ENCODE data around the gene ECHDC3.
"Not testable (repeated sequence)": the region's sequence is repeated elsewhere in the genome, so short reads cannot be mapped to it uniquely, and the experiment has no call there.

Gene ECHDC3

GRCh38 chr10:11719496-11720259, 22.5 kb upstream of the ECHDC3 start:
- DNase-seq = no peak

- DNase-seq = no peak
Observed at GRCh38 chr10:11720260-11720741, 21.9 kb upstream of the ECHDC3 start.

- no peak for DNase-seq
Observed at GRCh38 chr10:11721806-11722205, 20.4 kb upstream of the ECHDC3 start.

GRCh38 chr10:11723359-11723758, 18.8 kb upstream of the ECHDC3 start:
- DNase-seq = no peak

- no peak for DNase-seq
Observed at GRCh38 chr10:11724938-11725776, 17.0 kb upstream of the ECHDC3 start.

- DNase-seq = no peak
Observed at GRCh38 chr10:11725912-11726311, 16.3 kb upstream of the ECHDC3 start.

- DNase-seq = no peak
Observed at GRCh38 chr10:11727563-11727962, 14.6 kb upstream of the ECHDC3 start.

- no peak for DNase-seq
Observed at GRCh38 chr10:11728353-11728752, 13.8 kb upstream of the ECHDC3 start.

- no peak for DNase-seq
Observed at GRCh38 chr10:11729790-11730315, 12.3 kb upstream of the ECHDC3 start.

GRCh38 chr10:11730779-11731178, 11.4 kb upstream of the ECHDC3 start:
- DNase-seq = no peak

GRCh38 chr10:11736767-11737166, 5.4 kb upstream of the ECHDC3 start:
- DNase-seq = not testable (repeated sequence)

- DNase-seq = peak in 1 of 2 experiments; percentile 1
Observed at GRCh38 chr10:11737258-11738032, 4.7 kb upstream of the ECHDC3 start.

- DNase-seq = no peak
Observed at GRCh38 chr10:11740907-11741306, 1.3 kb upstream of the ECHDC3 start.

GRCh38 chr10:11741608-11742007, 574 bp upstream of the ECHDC3 start:
- no peak for DNase-seq

- DNase-seq = no peak
Observed at GRCh38 chr10:11742779-11743298, 657 bp downstream of the ECHDC3 start.

GRCh38 chr10:11743461-11744338, 1.5 kb downstream of the ECHDC3 start:
- no peak for DNase-seq

- no peak for DNase-seq
Observed at GRCh38 chr10:11745045-11745444, 2.9 kb downstream of the ECHDC3 start.

GRCh38 chr10:11746883-11747539, 4.8 kb downstream of the ECHDC3 start:
- DNase-seq = no peak

GRCh38 chr10:11748866-11749265, 6.7 kb downstream of the ECHDC3 start:
- DNase-seq = no peak

GRCh38 chr10:11750420-11750819, 8.2 kb downstream of the ECHDC3 start:
- no peak for DNase-seq

- no peak for DNase-seq
Observed at GRCh38 chr10:11754173-11754572, 12.0 kb downstream of the ECHDC3 start.
